ENCODE data around the gene GABBR2.

GABBR2 gene

GRCh38 chr9:98331536-98332259 lies 377.0 kb downstream of the GABBR2 start:
- DNase-seq, result no peak

GRCh38 chr9:98330831-98331230 lies 377.9 kb downstream of the GABBR2 start:
- DNase-seq, result no peak

GRCh38 chr9:98329904-98330303 lies 378.8 kb downstream of the GABBR2 start:
- no peak for DNase-seq

GRCh38 chr9:98329281-98329680 lies 379.5 kb downstream of the GABBR2 start:
- DNase-seq, result no peak

- no peak for DNase-seq
These were observed 380.0 kb downstream of the GABBR2 start for GRCh38 chr9:98328770-98329169.

- DNase-seq, result no peak
These were observed 380.6 kb downstream of the GABBR2 start for GRCh38 chr9:98328141-98328540.

GRCh38 chr9:98327249-98327561 lies 381.5 kb downstream of the GABBR2 start:
- DNase-seq, result no peak

GRCh38 chr9:98326459-98327248 lies 382.1 kb downstream of the GABBR2 start:
- DNase-seq, result no peak

- no peak for DNase-seq
These were observed 383.9 kb downstream of the GABBR2 start for GRCh38 chr9:98324801-98325200.

- no peak for DNase-seq
These were observed 385.0 kb downstream of the GABBR2 start for GRCh38 chr9:98323831-98324135.

GRCh38 chr9:98323051-98323830 lies 385.5 kb downstream of the GABBR2 start:
- DNase-seq, result no peak

GRCh38 chr9:98321269-98321668 lies 387.5 kb downstream of the GABBR2 start:
- no peak for DNase-seq

- DNase-seq, result no peak
These were observed 389.8 kb downstream of the GABBR2 start for GRCh38 chr9:98318834-98319478.

- DNase-seq, result no peak
These were observed 390.5 kb downstream of the GABBR2 start for GRCh38 chr9:98318041-98318790.

- no peak for DNase-seq
These were observed 391.4 kb downstream of the GABBR2 start for GRCh38 chr9:98317134-98317857.

GRCh38 chr9:98316445-98317133 lies 392.1 kb downstream of the GABBR2 start:
- no peak for DNase-seq

- DNase-seq, result peak; percentile 68
These were observed 393.1 kb downstream of the GABBR2 start for GRCh38 chr9:98315551-98316060.

- DNase-seq, result no peak
These were observed 393.7 kb downstream of the GABBR2 start for GRCh38 chr9:98315067-98315453.

- no peak for DNase-seq
These were observed 394.2 kb downstream of the GABBR2 start for GRCh38 chr9:98314381-98315066.

GRCh38 chr9:98312365-98312764 lies 396.4 kb downstream of the GABBR2 start:
- no peak for DNase-seq
